SK-N-SH treated with all-trans-retinoic acid at 6 μM for 48 hours (cell line): ENCODE results near the gene SORCS3.

Experiments used
- ARNTL ChIP-seq: fragments of 450-650 bp; formaldehyde crosslinking; IDR thresholded peaks from 2 replicates; pipeline ENCODE4 v1.5.0; 2020; ENCODE audit warnings: low read depth, mild to moderate bottlenecking, moderate library complexity, borderline replicate concordance
- BACH2 ChIP-seq: fragments of 250-450 bp; sonication (Bioruptor Pico); IDR thresholded peaks from 2 replicates; pipeline ENCODE4 v1.9.0; 2021; ENCODE audit warnings: mild to moderate bottlenecking, borderline replicate concordance
- CSDC2 ChIP-seq: fragments of 250-450 bp; sonication (Bioruptor Pico); IDR thresholded peaks from 2 replicates; pipeline ENCODE4 v1.5.0; 2020; ENCODE audit warnings: mild to moderate bottlenecking, moderate library complexity
- CSRNP3 ChIP-seq: fragments of 250-450 bp; sonication (Bioruptor Pico); IDR thresholded peaks from 2 replicates; pipeline ENCODE4 v1.5.1; 2021; ENCODE audit warnings: mild to moderate bottlenecking, moderate library complexity
- ESRRG ChIP-seq: fragments of 250-450 bp; sonication (Bioruptor Pico); IDR thresholded peaks from 2 replicates; pipeline ENCODE4 v1.6.1; 2021; ENCODE audit warnings: mild to moderate bottlenecking
- ISL1 ChIP-seq: fragments of 250-450 bp; sonication (Bioruptor Pico); IDR thresholded peaks from 2 replicates; pipeline ENCODE4 v2.1.2; 2022; ENCODE audit warnings: mild to moderate bottlenecking, moderate library complexity
- POU6F1 ChIP-seq: fragments of 250-450 bp; sonication (Bioruptor Pico); IDR thresholded peaks from 2 replicates; pipeline ENCODE4 v1.8.0; 2021; ENCODE audit warnings: low read depth, mild to moderate bottlenecking, moderate library complexity, borderline replicate concordance
- PPARA ChIP-seq: fragments of 250-450 bp; sonication (Bioruptor Pico); IDR thresholded peaks from 2 replicates; pipeline ENCODE4 v1.5.0; 2020; ENCODE audit warnings: mild to moderate bottlenecking, borderline replicate concordance
- RARB ChIP-seq: fragments of 250-450 bp; sonication (Bioruptor Pico); IDR thresholded peaks from 2 replicates; pipeline ENCODE4 v1.8.0; 2021; ENCODE audit warnings: mild to moderate bottlenecking, moderate library complexity
- TCF4 ChIP-seq: fragments of 250-450 bp; sonication (Bioruptor Pico); IDR thresholded peaks from 2 replicates; pipeline ENCODE4 v1.8.0; 2021; ENCODE audit warnings: mild to moderate bottlenecking, moderate library complexity, borderline replicate concordance
- ZNF565 ChIP-seq: fragments of 450-650 bp; formaldehyde crosslinking; conservative IDR thresholded peaks from 2 replicates; pipeline ENCODE4 v1.5.0; 2020; ENCODE audit warnings: low read depth, mild to moderate bottlenecking, moderate library complexity
- ZNF8 ChIP-seq: fragments of 450-650 bp; formaldehyde crosslinking; IDR thresholded peaks from 2 replicates; pipeline ENCODE4 v1.5.0; 2020; ENCODE audit warnings: mild to moderate bottlenecking, moderate library complexity
- TF ChIP-seq, protein P1 (sequence below): fragments of 250-450 bp; sonication (Bioruptor Pico); IDR thresholded peaks from 2 replicates; pipeline ENCODE4 v1.5.1; 2020; ENCODE audit warnings: low read depth, mild to moderate bottlenecking, moderate library complexity
- TF ChIP-seq, protein P2 (sequence below): fragments of 250-450 bp; sonication (Bioruptor Pico); IDR thresholded peaks from 2 replicates; pipeline ENCODE4 v1.8.0; 2020; ENCODE audit warnings: mild to moderate bottlenecking, moderate library complexity, borderline replicate concordance

- TF ChIP-seq PPARA (CRISPR knock-in tag): no peak
- no peak for TF ChIP-seq ESRRG (CRISPR knock-in tag)
- TF ChIP-seq RARB (CRISPR knock-in tag): no peak
- TF ChIP-seq ARNTL (CRISPR knock-in tag): no peak
- TF ChIP-seq ZNF8 (CRISPR knock-in tag): no peak
- TF ChIP-seq, protein P1, sequence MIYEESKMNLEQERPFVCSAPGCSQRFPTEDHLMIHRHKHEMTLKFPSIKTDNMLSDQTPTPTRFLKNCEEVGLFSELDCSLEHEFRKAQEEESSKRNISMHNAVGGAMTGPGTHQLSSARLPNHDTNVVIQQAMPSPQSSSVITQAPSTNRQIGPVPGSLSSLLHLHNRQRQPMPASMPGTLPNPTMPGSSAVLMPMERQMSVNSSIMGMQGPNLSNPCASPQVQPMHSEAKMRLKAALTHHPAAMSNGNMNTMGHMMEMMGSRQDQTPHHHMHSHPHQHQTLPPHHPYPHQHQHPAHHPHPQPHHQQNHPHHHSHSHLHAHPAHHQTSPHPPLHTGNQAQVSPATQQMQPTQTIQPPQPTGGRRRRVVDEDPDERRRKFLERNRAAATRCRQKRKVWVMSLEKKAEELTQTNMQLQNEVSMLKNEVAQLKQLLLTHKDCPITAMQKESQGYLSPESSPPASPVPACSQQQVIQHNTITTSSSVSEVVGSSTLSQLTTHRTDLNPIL (CRISPR knock-in tag): no peak
- TF ChIP-seq CSRNP3: no peak
- no peak for TF ChIP-seq BACH2 (CRISPR knock-in tag)
- TF ChIP-seq, protein P2, sequence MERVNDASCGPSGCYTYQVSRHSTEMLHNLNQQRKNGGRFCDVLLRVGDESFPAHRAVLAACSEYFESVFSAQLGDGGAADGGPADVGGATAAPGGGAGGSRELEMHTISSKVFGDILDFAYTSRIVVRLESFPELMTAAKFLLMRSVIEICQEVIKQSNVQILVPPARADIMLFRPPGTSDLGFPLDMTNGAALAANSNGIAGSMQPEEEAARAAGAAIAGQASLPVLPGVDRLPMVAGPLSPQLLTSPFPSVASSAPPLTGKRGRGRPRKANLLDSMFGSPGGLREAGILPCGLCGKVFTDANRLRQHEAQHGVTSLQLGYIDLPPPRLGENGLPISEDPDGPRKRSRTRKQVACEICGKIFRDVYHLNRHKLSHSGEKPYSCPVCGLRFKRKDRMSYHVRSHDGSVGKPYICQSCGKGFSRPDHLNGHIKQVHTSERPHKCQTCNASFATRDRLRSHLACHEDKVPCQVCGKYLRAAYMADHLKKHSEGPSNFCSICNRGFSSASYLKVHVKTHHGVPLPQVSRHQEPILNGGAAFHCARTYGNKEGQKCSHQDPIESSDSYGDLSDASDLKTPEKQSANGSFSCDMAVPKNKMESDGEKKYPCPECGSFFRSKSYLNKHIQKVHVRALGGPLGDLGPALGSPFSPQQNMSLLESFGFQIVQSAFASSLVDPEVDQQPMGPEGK (CRISPR knock-in tag): no peak
- TF ChIP-seq CSDC2 (CRISPR knock-in tag): no peak
- no peak for TF ChIP-seq POU6F1 (CRISPR knock-in tag)
- TF ChIP-seq ZNF565 (CRISPR knock-in tag): no peak
- no peak for TF ChIP-seq TCF4 (CRISPR knock-in tag)
- TF ChIP-seq ISL1 (CRISPR knock-in tag): no peak
Measured at GRCh38 chr10:105187243-105187642, 546.2 kb downstream of the SORCS3 start.
